CD4-positive, alpha-beta T cell treated with Interleukin-4 for 1 hour (primary cell): ENCODE results near the gene RFX3.
A peak's percentile ranks its signal among the peaks of the same experiment; 100 is the strongest.

Source experiments
- DNase-seq, 2 donors: peaks; one replicate each; pipeline ENCODE4 v3.0.0-alpha.2; 2020 to 2022

Gene RFX3

DNA sequence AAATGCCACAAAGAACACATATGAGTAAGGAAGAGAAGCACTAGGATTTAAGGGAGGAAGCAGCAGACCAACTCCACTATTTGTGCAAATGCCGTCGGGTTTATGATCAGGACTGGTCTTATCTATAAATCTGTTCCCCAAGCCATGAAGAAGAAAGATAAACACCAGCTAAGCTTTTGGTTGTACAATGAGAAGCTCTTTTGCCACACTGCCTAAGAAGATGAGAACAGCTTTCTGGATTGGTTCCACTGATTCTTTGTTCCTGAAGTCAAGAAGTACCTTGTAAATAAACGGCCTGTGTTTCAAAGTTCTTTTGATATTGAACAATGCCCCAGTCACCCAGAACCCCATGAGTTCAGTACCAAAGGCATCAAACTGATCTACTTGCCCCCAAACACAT lies 93.9 kb downstream of the RFX3 start:
- no peak for DNase-seq

DNA sequence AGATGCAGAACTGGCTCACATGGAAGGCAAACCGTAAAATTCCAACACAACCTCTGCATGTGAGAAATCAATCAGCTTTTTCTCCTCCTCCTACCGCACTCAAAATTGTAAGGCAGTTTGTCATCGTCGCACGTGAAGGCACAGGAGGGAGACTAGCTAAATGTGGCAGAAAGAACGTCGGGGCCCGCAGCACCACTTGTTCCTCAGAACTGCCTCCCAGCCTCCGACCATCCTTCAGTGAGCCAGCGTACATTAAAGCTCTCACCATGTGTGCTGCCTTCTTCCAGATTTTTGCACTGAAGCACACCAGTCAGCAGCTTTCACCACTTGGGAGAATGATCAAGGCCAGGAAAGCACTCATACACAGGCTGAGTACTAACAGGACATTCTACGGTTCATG lies 105.9 kb downstream of the RFX3 start:
- DNase-seq: no peak

DNA sequence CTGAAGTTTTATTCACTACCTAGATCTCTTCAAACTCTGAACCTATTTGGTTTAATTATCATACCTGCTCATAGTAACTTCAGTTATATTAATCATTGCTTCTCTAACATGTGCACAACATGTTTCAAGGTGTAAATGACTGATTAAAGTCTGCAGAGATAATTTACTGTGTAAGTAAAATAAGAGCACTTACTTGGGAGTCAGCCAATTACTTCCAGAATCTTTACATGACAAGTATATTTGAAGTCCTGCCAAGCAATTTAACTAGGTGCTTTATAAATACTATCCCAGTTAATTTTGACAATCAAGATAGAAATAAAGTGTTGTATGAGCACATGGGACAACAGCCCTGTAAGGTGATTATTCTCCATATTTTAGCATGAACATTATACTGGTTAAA lies 109.9 kb downstream of the RFX3 start:
- DNase-seq: no peak

DNA sequence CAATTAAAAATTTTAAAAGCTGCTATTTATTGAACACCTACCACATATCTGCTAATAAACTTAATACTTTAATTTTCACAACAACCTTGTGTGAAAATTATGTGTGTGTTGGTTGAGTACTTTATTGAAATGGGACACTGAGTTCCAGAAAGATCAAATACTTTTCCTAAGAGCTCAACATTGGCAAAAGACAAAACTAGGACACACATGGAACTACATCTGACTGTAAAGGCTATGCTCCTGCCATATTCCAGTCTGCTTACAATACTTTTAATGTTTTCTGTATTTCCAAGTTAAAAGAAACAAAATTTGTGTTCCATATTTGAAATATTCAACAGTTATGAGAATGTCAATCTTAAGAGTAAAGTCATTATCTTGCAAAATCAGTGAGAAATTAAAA lies 111.8 kb downstream of the RFX3 start:
- no peak for DNase-seq

DNA sequence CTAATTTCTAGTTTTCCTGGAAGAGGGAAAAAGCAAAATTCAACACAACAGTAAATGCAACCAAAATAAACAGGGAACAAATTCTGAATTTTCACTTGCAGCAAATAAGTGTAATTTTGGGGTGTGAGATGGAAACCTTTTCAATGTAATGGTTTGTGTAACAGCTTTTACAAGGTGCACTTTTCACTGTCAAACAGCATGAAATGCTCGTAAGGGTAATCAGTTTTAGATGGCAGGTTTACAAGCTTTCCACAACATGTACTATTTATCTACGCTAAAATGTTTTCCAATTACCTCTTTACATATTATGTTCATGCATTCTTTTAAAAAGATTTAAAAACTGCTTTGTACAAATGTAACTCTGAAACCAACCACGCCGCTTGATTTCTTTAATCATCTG lies 115.3 kb downstream of the RFX3 start:
- no peak for DNase-seq

DNA sequence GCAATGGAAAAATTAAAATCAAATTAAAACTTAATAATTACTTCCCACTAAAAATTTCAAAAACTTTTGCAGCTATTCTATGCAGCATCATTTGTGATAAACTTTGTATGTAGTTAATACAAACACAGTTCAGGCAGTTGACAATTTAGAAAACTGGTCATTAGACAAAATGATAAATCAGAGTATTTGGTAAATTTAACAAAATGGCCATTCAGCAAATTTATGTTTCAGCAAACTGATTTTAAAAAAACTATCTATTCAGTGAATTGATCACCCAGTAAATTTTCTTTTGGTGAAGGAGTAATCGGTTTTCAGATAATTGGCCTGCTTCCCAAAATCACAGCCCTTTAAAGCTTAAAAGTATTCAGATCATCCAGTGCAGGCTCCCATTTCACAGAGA lies 116.3 kb downstream of the RFX3 start:
- DNase-seq: no peak

DNA sequence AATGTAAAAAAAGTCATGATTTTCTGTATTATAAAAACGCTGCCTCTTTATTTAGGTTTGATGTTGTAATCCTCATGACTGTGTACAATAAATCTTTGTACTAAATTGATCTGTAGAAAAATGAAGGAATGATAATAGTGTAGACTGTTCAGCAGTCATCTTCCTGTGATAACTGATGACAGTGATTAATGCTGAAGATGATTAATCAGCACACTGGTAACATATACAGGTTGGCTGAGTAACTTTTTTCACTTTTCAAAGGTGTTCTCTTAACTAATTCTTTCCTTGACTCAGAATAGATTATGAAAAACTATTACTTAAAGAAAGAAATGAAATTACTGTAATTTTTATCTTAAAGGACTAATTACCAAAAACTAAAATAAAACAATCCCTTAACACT lies 122.5 kb downstream of the RFX3 start:
- DNase-seq: no peak

DNA sequence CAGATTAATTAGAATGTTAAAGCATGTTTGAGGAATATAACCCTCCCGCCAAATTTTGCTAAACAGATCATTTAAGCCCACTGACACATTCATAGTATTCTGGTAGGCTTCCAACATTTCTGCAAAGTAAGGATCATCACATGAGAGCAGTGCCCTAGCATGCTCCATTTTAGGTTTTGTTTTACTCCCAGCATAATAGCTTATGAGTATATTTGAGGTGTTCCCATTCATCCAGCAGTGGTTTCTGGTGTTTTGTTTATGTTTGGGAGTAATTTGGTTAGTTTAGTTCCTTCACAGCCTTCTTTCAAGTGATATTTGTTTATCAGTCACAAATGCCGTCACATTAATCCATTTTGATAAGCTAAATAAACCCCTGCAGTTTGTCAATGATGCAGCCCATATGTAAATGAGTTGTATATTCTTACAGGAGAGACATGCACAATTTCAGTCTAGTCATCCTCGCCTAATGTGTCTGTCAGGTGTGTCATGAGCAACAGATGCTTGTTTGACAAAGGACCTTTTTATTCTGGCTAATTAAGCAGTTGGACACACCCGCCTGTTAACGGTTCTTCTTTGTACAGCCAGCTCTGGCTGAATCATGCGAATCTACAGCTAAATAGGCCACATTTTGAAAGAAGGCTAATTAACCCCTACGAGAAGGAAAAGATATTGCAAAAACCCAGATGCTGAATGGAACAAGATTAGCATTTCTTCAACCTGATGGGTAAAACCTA lies 124.4 kb downstream of the RFX3 start:
- DNase-seq: no peak

DNA sequence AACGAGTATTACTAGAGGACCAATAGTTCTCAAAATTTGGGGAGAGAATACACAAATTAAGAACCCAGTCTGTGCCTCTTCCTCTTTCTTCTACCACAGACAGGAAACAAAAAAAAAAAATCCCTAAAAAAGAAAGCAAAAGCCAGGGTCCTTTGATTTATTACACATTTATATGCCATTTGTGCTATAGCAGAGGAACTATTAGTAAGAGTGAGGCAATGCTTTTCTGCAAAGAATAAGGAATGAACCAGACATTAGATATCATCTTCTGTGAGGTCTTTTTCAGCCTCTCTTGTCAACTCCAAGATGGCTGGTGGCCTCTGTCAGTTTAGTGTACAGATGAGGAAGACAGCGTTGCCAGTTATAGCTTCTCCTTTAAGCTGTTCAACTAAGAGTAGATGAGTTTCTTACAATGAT lies 127.6 kb downstream of the RFX3 start:
- DNase-seq: peak in 1 of 2 donors; percentile 28

DNA sequence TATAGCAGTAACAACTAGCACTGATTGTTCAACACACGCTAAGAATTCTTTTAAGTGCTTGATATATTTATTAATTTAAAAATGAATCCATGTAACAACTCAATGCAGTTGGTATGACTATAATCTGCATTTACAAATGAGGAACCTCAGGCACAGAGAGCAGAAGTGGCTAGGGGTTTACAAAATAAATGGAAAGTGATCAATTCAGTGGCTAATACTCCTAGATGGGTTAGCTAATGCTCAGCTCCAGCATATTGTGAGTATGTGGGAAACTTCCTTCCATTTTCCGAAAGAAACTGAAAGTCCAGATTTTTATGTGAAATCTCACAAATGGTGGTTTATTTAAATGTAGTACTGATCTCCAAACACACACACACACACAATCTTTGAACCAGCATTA lies 128.0 kb downstream of the RFX3 start:
- no peak for DNase-seq

DNA sequence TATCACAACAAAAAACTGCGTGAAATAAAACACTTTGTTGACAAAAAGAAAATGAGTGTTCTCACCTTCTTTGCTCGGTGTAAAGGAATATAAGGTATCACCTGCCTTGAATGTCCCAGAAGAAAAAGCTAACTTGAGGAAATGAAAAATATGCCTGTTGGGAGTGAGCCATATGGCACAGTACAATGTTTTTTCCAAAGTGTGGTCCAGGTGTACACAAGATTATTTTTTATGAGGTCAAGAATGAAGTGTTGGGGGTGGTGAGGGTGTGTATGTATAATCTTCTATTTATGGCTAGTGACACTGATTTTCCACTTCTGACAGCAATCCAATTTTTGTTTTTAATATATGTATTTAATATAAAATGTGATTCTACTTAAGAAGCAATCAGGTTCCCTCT lies 134.4 kb downstream of the RFX3 start:
- DNase-seq: no peak

DNA sequence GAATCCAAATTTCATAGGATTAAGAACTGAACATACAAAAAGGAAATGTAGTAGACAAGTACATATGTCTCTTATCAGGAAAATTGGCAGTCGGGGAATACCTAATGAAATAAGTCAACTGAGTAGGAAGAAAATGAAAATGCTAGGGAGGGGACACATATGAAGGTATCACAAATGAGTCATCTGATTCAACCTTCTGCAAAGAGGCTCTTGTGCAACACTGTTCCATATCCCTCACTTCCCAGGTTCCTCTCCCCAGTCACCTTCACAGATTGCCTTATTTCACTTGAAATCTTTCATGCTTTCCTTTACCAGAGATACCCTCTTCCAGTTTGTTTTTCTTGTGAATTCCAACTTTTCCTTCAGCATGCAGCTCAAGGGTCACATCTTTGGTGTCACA lies 139.0 kb downstream of the RFX3 start:
- no peak for DNase-seq

DNA sequence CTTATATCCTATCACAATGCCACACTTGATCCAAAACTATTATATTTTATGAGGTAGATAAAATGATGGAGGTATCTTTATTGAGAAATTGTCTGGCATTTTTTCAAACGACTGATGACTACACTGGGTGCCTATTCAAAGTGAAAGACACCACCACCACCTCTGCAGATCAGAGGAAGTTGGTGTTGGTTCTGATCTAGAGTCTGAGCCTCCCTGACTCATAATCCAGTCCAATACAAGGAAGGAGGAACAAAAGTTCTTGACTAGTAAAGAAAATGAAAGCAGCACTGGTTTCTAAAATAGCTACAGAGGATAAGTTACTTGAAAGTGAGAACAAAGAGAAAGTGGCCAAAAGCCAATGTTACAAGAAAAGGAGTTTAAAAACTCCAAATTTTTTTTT lies 139.9 kb downstream of the RFX3 start:
- DNase-seq: no peak

DNA sequence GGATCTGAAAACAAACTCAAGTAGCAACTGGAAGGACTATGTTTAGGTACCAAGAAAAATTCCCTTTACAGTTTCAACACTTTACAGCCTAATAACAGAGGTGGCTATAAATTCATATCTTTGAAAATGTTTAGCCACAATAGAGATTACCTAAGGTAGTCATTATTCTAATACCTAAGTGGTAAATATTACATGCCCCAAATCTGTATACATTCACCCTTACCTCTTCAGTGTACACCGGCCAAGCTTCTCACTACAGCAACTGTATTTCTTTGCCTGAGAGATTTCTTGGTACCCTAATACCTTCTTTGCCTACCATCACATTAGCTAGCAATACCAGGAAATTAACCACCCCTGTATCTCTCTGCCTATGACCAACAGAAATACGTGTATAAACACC lies 154.0 kb downstream of the RFX3 start:
- DNase-seq: no peak

DNA sequence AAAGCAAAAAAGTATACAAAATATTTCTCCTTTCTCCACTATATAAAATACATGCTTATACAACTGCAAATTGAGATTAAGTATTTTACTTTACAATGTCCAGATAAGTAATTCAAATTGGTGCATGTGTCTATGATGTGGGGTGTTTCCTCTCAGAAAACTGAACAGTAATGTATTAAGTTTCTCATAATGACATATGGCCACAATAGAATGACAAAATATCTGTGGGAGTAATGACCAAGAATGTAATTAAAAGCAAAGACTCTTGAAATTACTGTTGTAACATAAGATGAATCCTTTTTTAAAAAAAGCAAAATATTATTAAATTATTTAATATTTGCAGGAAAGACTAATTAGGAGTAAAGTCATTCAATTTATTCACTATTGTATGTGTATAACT lies 155.1 kb downstream of the RFX3 start:
- no peak for DNase-seq

DNA sequence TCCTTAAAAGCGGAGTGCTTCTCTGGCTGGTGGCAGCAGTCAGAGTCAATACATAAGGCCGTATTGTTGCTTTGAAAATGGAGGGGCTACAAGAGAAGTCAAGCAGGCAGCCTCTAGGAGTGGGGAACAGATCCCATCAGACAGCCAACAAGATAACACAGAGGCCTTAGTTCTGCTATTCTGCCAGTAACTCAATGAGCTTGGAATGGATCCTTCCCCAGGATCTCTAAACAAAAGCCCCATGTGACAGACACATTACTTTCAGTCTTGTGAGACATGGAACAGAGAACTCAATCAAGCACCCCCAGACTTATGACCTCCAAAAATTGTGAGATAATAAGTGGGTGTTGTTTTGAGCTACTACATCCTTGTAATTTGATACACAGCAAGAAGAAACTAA lies 158.6 kb downstream of the RFX3 start:
- no peak for DNase-seq

DNA sequence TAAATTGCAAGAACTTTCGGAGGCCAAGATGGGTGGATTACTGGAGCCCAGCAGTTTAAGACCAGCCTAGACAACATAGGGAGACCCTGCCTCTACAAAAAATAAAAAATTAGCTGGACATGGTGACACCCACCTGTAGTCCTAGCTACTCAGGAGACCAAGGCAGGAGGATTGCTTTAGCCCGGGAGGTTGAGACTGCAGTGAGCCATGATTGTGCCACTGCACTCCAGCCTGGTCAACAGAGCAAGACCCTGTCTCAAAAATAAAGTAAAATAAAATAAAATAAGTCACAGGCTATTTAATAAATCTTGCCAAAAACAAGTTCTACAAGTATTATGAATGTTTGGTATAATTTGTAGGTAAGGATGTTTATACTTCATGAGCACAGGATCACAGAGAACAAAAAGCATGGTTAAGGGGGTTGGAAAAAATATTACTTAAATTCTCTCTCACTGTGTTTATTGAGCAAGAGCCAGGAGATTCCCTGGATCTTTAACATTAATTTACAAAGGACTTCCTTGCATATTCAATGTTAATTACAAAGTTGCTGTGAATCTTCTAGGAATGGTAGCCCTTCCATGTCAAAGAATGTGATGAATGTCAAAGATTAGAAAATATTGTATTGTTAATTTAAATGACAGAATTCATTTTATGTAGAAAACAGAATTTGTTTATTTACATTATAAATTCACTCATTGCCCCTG lies 164.0 kb downstream of the RFX3 start:
- DNase-seq: no peak

DNA sequence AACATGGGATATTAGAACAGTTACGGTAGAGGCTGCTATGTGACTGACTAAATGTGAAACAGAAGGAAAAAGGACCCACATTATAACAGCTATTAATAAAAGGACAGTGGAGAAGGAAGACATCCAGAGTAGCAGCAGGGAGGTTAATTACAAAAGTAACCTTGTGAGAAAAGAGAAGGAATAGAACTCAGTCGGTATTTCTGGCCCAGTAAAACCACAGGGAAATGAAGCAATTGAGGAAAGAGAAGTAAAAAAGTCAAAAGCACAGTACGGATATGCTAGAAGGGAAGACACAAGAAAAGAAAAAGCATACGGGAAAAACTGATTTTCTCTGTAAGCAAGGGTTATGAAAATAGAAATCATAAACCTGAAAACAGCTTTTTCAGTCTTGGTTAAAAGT lies 164.7 kb downstream of the RFX3 start:
- no peak for DNase-seq

DNA sequence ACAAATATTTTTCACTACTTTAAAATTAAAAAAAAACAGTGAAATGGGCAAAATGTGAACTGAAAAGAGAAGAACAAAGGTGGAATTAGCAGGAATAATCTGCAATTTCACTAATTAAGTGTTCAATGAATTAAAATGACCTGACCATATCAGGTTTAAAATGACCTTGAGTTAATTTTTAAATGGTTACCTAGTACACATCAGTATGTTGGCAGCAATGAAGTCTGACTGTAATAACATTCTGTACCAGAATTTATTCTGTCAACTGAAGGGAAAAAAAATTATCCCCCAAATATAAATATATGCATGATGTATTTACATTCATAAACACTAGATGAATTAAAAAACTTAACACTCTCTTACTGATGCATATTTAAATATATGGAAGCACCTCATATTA lies 165.6 kb downstream of the RFX3 start:
- no peak for DNase-seq

DNA sequence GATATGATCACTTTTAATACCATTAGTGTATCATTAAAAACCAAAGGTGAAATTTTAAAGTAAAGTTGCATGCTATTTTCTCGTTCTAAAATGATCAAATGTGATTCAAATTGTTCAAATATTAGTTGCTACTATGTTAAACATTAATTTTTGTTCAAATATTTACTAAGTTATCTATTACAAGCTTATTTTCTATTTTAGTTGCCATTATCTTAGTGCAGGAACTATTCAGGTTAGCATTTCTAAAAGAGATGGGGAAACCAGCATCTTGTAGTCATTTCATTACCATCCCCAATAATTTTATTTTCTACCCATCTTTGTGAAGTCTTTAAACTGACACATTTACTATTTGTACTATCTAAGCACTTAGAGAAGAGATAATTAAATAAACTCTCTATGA lies 166.0 kb downstream of the RFX3 start:
- no peak for DNase-seq

DNA sequence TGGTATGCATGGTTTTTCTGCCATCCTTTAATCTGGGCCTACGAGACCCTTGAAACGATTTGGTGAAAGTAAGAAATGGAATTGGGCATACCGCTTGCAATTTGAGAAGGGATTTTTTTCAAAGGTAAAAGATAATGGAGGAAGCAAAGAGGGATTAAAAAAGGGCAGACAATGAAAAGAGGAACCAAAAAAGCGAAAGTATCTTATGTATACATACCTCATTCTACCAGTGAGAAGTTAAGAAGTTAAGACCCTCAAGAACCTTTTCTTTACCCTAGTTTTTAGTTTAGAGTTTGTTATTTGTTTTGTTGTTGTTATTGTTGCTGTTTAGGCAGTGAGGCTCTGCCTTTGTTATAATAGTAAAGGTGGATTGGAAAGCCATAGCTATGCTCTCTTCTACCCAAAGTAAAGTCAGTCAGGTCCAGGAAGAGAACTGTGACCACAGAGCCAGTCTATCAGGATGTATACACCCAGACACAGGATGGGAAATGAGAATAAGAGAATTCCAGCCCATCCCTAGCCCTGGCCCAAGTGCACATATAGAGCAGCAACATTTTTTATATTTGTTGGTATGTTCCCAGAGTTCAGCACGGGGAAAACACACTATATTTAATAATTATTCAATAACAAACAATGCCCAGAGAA lies 166.6 kb downstream of the RFX3 start:
- DNase-seq: no peak

DNA sequence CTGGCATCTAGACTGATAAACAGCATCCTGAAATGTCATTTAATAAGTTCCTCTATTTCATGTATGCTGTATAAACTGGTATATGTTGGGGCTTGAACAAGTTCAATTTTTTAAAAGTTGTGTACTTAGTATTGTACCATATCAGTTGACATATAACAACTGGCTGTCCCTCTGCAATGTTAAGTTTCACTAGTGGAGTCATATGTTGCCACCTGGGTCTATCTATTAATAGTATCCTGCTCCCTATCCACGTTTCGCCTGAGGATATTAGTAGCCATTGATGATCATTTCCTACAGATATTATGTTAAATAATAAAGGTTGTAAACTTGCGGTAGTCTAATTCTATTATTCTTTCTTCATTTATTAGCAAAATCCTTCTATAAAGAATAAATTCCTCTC lies 177.6 kb downstream of the RFX3 start:
- no peak for DNase-seq

DNA sequence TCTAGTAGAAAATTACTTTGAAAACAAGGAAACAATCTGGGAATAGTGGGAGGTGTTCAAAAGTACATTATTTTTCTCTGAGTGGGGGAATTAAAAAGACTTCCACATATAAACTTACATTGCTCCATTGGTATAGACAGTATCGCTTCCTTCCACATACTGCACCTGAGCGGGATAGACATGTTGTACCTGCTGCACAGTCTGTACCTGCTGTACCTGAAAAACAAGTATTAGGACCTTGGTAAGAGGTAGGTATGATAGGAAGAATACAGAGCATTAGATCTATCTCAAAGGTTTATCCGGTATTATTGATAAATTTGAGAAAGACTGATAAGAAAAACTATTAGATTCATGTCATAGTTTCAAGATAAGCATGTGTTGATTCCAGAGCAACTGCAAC lies 179.3 kb downstream of the RFX3 start:
- no peak for DNase-seq

DNA sequence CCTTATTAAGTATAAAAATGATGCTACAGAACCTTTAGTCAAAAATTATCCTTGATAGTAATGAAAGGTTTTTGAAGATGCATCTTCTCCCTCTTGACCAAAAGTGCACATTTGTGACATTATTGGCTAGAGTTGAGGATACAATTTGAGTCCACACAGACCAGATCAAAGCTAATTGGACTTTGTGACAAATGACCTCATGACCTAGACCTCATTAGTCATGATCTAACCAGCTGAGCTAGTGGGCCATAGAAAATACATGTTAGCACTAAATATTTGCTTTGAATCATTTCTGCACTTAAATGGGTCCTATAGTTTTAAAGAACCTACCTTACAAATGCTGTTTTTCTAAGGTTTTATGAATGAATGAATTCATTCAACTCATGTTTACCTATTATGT lies 182.1 kb downstream of the RFX3 start:
- no peak for DNase-seq
